DMS153 treated with DMSO at 0.1 percent for 48 hours (cell line): ENCODE measurements around the gene ASGR1.
"Not testable (repeated sequence)": the region's sequence is repeated elsewhere in the genome, so short reads cannot be mapped to it uniquely, and the experiment has no call there.

ENCODE experiments used
- DNase-seq: peaks from one replicate; lab custom pipeline; 2025; ENCODE audit not compliant: unreplicated experiment; lab: John Stamatoyannopoulos, UW

The ASGR1 gene

GRCh38 chr17:7191069-7191468, 11.9 kb upstream of the ASGR1 start:
- DNase-seq: no peak

- DNase-seq: no peak
These were observed 11.2 kb upstream of the ASGR1 start for GRCh38 chr17:7190276-7190917.

GRCh38 chr17:7186241-7186640, 7.1 kb upstream of the ASGR1 start:
- no peak for DNase-seq

DNA sequence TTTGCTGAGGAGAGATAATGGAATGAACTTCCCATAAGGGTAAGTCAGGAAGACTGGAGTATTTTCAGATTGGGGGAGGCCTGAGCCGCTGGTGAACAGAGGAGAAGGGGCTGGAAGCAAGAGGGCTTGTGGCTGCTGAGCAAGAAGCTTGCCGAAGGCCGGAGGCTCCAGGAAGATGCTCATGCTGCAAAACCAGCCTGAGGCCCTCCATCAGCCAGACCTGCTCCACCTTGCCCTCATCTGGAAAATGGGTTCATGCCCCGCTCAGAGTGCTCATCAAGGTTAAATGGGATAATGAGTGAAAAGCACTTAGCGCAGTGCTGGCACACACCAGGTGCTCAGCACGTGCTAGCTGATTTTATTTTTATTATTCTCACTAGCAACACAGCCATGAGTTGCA, 5.5 kb upstream of the ASGR1 start:
- no peak for DNase-seq

GRCh38 chr17:7184091-7184488, 4.9 kb upstream of the ASGR1 start:
- DNase-seq: peak; percentile 42

DNA sequence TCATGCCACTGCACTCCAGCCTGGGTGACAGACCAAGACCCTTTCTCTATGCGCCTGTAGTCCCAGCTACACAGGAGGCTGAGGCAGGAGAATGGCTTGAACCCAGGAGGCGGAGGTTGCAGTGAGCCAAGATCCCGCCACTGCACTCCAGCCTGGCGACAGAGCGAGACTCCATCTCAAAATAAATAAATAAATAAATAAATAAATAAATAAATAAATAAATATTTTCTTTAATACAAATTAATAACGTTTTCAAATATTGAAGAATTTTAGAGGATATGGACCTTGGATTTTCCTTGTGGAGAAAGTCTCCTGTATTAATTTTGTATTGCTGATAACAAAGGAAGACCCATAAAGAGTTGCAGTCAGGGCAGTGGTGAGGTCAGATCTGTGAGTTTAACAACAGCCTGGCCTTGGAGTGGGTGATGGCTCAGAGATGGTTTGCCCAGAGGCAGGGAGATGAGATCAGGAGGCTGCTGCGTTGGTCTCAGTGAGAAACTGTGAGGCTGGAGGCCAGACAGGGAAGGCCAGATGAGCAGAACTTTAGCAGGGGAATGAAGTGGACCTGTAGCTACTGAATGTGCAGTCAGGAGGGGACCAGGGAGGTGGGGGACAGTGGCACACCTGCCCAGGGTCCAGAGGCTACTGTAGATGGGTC, 4.4 kb upstream of the ASGR1 start:
- DNase-seq: no peak

DNA sequence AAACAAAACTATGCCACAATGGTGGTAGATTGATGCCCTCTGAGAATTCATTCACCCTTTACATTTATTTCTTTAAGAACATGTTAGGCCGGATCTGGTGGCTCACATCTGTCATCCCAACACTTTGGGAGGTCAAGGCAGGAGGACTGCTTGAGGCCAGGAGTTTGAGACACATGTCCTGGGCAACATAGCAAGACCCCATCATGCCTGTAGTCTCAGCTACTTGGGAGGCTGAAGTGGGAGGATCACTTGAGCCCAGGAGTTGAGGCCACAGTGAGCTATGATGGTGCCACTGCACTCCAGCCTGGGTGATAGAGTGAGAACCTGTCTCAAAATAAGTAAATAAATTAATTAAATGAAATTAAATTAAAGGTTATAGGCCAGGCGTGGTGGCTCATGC, 2.9 kb upstream of the ASGR1 start:
- DNase-seq: not testable (repeated sequence)

GRCh38 chr17:7178973-7179316, 225 bp downstream of the ASGR1 start:
- DNase-seq: no peak

GRCh38 chr17:7177954-7178477, 1.2 kb downstream of the ASGR1 start:
- no peak for DNase-seq

GRCh38 chr17:7177191-7177953, 1.8 kb downstream of the ASGR1 start:
- peak; percentile 3 for DNase-seq

- no peak for DNase-seq
These were observed 2.4 kb downstream of the ASGR1 start for GRCh38 chr17:7176841-7177190.

- no peak for DNase-seq
These were observed 2.9 kb downstream of the ASGR1 start for GRCh38 chr17:7176107-7176840.

- DNase-seq: no peak
These were observed 3.8 kb downstream of the ASGR1 start for GRCh38 chr17:7175330-7175733.

DNA sequence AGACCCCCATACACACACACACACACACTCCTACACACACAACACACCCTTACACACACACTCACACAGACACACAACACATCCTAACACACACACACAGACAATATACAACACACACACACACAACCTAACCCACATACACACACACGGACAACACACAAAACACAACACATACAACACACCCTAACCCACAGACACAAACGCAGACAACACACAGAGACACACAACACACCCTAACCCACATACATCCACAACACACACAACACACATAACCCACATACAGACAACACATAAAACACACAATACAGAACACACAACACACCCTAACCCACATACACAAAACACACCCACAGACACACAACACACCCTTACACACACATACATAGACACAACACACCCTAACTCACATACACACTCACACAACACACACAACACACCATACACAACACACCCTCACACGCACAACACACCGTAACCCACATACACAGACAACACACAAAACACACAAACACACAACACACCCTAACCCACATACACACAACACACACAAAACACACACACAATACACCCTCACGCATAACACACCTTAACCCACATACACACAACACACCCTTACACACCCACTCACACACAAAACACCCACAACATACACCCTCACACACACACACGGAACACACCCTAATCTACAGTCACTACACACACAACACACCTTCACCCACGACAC, 4.4 kb downstream of the ASGR1 start:
- no peak for DNase-seq

DNA sequence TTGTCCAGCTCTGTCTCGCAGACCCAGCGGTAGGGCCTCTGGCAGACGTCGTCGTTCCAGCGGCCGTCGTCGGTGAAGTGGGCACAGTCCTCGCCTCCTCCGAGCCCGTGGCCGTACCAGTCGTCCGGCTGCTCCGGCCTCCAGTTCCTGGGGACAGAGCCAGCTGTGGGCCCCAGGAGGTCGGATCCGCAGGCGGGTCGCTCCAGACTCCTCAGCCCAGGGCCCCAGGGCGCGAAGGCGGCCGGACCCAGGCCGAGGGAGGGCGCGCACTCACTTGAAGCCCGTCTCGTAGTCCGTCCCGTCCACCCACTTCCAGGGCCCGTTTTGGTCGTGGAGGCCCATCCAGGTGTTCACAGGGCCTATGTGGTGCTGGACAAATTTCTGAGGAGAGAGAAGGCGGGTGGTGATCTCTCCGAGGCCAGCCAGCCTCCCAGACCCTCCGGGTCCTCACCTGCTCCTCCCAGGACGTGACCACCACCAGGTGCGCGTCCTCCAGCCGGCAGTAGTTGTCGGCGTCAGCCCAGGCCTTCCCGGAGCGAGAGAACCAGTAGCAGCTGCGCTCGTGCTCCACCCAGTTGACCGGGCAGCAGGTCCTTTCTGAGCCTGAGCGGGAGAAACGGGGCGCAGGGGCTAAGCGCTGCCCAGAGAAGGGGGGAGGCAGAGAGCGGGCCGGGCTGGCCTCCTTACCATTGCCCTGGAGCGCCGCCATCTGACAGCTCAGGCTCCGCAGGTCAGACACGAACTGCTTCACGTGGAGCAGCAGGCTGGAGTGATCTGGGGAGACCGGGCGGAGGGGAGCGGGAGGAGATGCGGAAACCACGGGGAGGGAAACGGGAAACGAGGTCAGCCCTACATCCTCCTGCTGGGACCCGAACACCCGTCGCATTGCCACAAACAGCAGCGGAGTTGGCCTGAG, 5.2 kb downstream of the ASGR1 start:
- DNase-seq: peak; percentile 8

DNA sequence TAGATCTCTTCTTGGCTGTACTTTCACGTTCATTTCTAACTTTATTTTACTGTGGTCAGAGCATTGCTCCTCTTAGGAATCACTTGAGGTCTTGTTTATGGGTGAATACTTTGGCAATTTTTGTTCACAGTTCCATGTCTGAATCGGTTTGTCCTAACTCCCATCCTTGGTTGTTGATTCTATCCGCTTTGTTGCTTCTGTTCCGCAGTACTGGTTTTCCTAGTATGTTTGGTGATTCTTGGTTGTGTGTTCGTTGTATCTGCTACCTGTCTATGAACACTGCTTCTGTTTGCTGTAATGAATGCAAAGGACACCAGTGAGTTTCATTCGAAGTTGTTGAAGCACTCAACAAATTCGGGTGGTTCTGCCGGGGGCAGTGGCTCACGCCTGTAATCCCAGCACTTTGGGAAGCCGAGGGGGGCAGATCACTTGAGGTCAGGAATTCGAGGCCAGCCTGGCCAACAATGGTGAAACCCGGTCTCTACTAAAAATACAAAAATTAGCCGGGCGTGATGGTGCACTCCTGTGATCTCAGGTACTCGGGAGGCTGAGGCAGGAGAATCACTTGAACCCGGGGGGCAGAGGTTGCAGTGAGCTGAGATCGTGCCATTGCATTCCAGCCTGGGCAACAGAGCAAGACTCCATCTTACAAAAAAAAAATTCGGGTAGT, 6.5 kb downstream of the ASGR1 start:
- DNase-seq: not testable (repeated sequence)

DNA sequence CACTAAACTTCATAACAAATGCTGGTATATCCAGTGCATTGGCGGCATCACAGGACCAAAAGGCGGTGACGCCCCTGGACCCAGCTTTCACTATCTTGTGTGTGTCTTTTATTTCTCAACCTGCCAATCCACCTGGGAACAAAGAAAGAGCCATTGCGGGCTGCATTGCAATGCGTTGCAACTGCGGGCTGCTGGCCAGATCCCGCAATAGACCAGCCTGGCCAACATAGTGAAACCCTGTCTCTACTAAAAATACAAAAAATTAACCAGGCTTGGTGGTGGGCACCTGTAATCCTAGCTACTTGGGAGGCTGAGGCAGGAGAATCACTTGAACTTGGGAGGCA, 9.6 kb downstream of the ASGR1 start:
- DNase-seq: not testable (repeated sequence)

DNA sequence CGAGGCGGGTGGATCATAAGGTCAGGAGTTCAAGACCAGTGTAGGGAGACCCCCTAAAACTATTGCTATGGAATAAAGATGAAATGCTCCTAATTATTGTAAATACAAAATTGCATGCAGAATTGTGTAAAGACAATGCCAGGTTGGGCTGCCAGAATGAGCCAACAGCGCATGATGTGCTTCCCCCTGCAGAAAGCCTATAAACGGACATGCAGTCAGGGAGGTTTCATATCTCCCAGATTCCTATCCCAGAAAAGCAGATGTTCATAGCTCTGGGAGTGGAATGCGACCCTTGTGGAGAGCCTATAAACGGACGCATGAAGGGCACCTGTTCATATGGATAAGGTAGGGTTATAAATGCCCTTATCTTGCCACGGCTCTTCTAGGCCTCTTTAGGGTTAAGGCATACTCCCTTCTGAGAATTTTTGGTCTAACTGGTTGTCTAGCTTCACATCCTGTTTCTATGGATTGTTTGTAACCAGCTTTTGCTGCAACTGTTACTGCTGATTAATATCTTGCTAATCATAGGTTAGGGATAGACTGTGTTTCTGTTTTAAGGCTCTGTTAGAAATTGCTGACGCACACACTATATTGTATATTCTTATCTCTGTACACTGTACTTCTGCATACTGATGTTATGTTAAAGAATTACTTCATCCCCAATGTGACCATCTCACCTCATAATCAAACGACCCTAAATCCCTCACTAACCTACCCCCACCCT, 10.2 kb downstream of the ASGR1 start:
- DNase-seq: not testable (repeated sequence)

GRCh38 chr17:7167832-7168231, 11.3 kb downstream of the ASGR1 start:
- DNase-seq: no peak
